ENCODE results near the gene MYBPC1. TPM values are rescaled to one million over a fixed set of nuclear protein-coding genes. Genes with fewer than 3 reads are reported as not detected.

The MYBPC1 gene
- total and polyA plus RNA-seq, 2 of the 13 experiments (the other 11 are each of a cell fraction or from before 2014, with no cell fraction given): 0.31 to 0.53 TPM

- TF ChIP-seq ZC3H13 (CRISPR knock-in tag; IDR thresholded peaks at IDR 0.05): peak; percentile 71
- peak; percentile 95 for TF ChIP-seq AGO2 (optimal IDR thresholded peaks at IDR 0.05; ENCODE audit: low read depth, low read length)
- no peak; the same call in 1 of the 2 replicates for TF ChIP-seq SP2 (CRISPR knock-in tag; IDR thresholded peaks at IDR 0.05)
- TF ChIP-seq ZBTB7A (CRISPR knock-in tag; IDR thresholded peaks at IDR 0.05): peak; percentile 27; the same call in 1 of the 2 replicates
- TF ChIP-seq PHB2 (IDR thresholded peaks at IDR 0.05; ENCODE audit: partially characterized antibody): no peak
- TF ChIP-seq MLX (CRISPR knock-in tag; IDR thresholded peaks at IDR 0.05): no peak
- peak; percentile 46 for TF ChIP-seq ARID4A (CRISPR knock-in tag; IDR thresholded peaks at IDR 0.05; ENCODE audit: borderline replicate concordance)
- TF ChIP-seq NR2F1 (CRISPR knock-in tag; IDR thresholded peaks at IDR 0.05): no peak
- peak; percentile 40; the same call in 1 of the 2 replicates for TF ChIP-seq HOXA3 (CRISPR knock-in tag; IDR thresholded peaks at IDR 0.05)
- no peak for TF ChIP-seq ZNF781 (CRISPR knock-in tag; IDR thresholded peaks at IDR 0.05; ENCODE audit: borderline replicate concordance, not compliant biosample characterization)
- peak; percentile 76; the same call in 1 of the 2 replicates for TF ChIP-seq ZNF784 (CRISPR knock-in tag; IDR thresholded peaks at IDR 0.05; ENCODE audit: borderline replicate concordance)
- TF ChIP-seq POLR2A (IDR thresholded peaks at IDR 0.05; ENCODE audit: insufficient read depth in 1 of 2, low read depth in 2 of 2, low read length in 2 of 2): peak in 1 of 2 experiments; percentile 2; a peak in 2 of 4 replicates
- TF ChIP-seq ZNF720 (CRISPR knock-in tag; IDR thresholded peaks at IDR 0.05): no peak
- no peak for TF ChIP-seq MED1 (CRISPR knock-in tag; IDR thresholded peaks at IDR 0.05)
- peak; percentile 84; the same call in 1 of the 2 replicates for TF ChIP-seq ZNF547 (CRISPR knock-in tag; IDR thresholded peaks at IDR 0.05)
- no peak for TF ChIP-seq NFATC3 (CRISPR knock-in tag; IDR thresholded peaks at IDR 0.05)
- TF ChIP-seq ZNF792 (CRISPR knock-in tag; IDR thresholded peaks at IDR 0.05): no peak; the same call in 1 of the 2 replicates
- TF ChIP-seq ZNF788 (CRISPR knock-in tag; IDR thresholded peaks at IDR 0.05; ENCODE audit: borderline replicate concordance): peak; percentile 47; the same call in 1 of the 2 replicates
- TF ChIP-seq MTA1 (CRISPR knock-in tag; IDR thresholded peaks at IDR 0.05; ENCODE audit: borderline replicate concordance): peak; percentile 52; the same call in 1 of the 2 replicates
- peak; percentile 59; the same call in 1 of the 2 replicates for TF ChIP-seq ZNF724P (CRISPR knock-in tag; IDR thresholded peaks at IDR 0.05; ENCODE audit: borderline replicate concordance)
- TF ChIP-seq ZNF710 (CRISPR knock-in tag; IDR thresholded peaks at IDR 0.05; ENCODE audit: borderline replicate concordance): 0 out of 2 replicates have a peak, but pooled peaks have one; percentile 29
- TF ChIP-seq ZNF841 (CRISPR knock-in tag; IDR thresholded peaks at IDR 0.05; ENCODE audit: borderline replicate concordance): 0 out of 2 replicates have a peak, but pooled peaks have one; percentile 43
These were observed 103.4 kb downstream of the MYBPC1 start (continued) for GRCh38 chr12:101697930-101698799.
